ENCODE results near the gene FSD1L. TPM values are rescaled to one million over a fixed set of nuclear protein-coding genes. Genes with fewer than 3 reads are reported as not detected.

Gene FSD1L
- total and polyA plus RNA-seq, 2 of the 13 experiments (the other 11 are each of a cell fraction or from before 2014, with no cell fraction given): 4.1 to 5.1 TPM

DNA sequence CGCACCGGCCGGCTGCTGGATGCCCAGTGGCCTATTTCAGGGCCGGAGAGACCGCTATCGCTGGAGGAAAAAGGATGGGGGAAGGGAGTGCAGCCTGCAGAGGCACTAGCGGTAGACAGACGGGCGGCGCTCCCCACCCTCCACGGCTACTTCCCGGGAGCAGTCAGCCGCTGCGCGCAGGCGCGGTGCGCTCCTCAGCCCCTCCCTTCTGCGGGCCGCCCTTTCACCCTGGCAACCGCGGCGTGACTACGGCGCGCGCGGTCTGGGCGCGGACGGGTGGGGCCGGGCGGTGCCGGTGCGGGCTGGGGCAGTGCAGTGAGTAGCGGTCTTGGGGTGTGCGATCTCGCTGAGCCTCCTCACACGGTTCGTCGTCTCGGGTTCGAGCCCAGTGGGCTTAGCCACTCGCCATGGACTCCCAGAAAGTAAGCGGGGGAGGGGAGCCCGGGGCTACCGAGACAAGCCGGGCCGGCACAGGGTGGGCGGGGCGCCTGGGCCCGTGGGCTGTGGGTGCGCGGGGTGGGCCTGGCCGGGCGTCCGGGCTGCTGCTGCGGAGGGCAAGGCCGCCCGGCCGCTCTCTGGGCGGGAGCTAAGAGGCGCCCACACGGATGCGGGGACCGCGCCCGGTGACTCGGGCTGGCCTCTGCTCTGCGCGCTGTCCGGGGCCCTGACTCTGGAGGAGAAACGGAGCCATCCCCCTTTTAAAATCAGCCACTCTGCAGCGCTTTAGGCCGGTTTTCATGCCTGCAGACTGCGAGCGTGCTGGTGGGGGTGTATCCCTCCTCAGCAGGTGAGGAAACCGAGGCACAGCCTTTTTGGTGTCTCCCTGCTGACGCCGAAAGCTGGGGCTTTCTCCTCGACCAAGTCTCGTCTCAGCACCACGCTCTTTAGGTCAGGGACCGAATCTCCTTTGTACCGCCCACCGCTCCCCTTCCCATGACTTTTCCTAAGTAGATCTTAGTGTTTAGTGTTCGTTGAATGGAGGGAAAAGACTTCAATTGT lies at the start of gene FSD1L (continued):
- TF ChIP-seq, protein P1, sequence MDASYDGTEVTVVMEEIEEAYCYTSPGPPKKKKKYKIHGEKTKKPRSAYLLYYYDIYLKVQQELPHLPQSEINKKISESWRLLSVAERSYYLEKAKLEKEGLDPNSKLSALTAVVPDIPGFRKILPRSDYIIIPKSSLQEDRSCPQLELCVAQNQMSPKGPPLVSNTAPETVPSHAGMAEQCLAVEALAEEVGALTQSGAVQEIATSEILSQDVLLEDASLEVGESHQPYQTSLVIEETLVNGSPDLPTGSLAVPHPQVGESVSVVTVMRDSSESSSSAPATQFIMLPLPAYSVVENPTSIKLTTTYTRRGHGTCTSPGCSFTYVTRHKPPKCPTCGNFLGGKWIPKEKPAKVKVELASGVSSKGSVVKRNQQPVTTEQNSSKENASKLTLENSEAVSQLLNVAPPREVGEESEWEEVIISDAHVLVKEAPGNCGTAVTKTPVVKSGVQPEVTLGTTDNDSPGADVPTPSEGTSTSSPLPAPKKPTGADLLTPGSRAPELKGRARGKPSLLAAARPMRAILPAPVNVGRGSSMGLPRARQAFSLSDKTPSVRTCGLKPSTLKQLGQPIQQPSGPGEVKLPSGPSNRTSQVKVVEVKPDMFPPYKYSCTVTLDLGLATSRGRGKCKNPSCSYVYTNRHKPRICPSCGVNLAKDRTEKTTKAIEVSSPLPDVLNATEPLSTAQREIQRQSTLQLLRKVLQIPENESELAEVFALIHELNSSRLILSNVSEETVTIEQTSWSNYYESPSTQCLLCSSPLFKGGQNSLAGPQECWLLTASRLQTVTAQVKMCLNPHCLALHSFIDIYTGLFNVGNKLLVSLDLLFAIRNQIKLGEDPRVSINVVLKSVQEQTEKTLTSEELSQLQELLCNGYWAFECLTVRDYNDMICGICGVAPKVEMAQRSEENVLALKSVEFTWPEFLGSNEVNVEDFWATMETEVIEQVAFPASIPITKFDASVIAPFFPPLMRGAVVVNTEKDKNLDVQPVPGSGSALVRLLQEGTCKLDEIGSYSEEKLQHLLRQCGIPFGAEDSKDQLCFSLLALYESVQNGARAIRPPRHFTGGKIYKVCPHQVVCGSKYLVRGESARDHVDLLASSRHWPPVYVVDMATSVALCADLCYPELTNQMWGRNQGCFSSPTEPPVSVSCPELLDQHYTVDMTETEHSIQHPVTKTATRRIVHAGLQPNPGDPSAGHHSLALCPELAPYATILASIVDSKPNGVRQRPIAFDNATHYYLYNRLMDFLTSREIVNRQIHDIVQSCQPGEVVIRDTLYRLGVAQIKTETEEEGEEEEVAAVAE (CRISPR knock-in tag; IDR thresholded peaks at IDR 0.05; ENCODE audit: borderline replicate concordance): no peak; the same call in 1 of the 2 replicates
- TF ChIP-seq TOE1 (CRISPR knock-in tag; IDR thresholded peaks at IDR 0.05): no peak
- TF ChIP-seq, protein P2, sequence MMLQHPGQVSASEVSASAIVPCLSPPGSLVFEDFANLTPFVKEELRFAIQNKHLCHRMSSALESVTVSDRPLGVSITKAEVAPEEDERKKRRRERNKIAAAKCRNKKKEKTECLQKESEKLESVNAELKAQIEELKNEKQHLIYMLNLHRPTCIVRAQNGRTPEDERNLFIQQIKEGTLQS (CRISPR knock-in tag; IDR thresholded peaks at IDR 0.05): 0 out of 2 replicates have a peak, but pooled peaks have one; percentile 6
- TF ChIP-seq SRSF4 (IDR thresholded peaks at IDR 0.05; ENCODE audit: low read depth, low read length, poor library complexity, severe bottlenecking): no peak
- no peak for TF ChIP-seq ZNF644 (CRISPR knock-in tag; IDR thresholded peaks at IDR 0.05; ENCODE audit: low read depth)
- 0 out of 2 replicates have a peak, but pooled peaks have one; percentile 31 for TF ChIP-seq ZNF383 (CRISPR knock-in tag; IDR thresholded peaks at IDR 0.05; ENCODE audit: borderline replicate concordance)
- TF ChIP-seq, protein P3, sequence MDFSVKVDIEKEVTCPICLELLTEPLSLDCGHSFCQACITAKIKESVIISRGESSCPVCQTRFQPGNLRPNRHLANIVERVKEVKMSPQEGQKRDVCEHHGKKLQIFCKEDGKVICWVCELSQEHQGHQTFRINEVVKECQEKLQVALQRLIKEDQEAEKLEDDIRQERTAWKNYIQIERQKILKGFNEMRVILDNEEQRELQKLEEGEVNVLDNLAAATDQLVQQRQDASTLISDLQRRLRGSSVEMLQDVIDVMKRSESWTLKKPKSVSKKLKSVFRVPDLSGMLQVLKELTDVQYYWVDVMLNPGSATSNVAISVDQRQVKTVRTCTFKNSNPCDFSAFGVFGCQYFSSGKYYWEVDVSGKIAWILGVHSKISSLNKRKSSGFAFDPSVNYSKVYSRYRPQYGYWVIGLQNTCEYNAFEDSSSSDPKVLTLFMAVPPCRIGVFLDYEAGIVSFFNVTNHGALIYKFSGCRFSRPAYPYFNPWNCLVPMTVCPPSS (IDR thresholded peaks at IDR 0.05): no peak
- TF ChIP-seq, protein P4, sequence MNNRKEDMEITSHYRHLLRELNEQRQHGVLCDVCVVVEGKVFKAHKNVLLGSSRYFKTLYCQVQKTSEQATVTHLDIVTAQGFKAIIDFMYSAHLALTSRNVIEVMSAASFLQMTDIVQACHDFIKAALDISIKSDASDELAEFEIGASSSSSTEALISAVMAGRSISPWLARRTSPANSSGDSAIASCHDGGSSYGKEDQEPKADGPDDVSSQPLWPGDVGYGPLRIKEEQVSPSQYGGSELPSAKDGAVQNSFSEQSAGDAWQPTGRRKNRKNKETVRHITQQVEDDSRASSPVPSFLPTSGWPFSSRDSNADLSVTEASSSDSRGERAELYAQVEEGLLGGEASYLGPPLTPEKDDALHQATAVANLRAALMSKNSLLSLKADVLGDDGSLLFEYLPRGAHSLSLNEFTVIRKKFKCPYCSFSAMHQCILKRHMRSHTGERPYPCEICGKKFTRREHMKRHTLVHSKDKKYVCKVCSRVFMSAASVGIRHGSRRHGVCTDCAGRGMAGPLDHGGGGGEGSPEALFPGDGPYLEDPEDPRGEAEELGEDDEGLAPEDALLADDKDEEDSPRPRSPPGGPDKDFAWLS (CRISPR knock-in tag; IDR thresholded peaks at IDR 0.05; ENCODE audit: borderline replicate concordance): no peak
- no peak for TF ChIP-seq NFATC3 (CRISPR knock-in tag; IDR thresholded peaks at IDR 0.05)
- TF ChIP-seq, protein P5, sequence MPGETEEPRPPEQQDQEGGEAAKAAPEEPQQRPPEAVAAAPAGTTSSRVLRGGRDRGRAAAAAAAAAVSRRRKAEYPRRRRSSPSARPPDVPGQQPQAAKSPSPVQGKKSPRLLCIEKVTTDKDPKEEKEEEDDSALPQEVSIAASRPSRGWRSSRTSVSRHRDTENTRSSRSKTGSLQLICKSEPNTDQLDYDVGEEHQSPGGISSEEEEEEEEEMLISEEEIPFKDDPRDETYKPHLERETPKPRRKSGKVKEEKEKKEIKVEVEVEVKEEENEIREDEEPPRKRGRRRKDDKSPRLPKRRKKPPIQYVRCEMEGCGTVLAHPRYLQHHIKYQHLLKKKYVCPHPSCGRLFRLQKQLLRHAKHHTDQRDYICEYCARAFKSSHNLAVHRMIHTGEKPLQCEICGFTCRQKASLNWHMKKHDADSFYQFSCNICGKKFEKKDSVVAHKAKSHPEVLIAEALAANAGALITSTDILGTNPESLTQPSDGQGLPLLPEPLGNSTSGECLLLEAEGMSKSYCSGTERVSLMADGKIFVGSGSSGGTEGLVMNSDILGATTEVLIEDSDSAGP (CRISPR knock-in tag; IDR thresholded peaks at IDR 0.05; ENCODE audit: borderline replicate concordance): peak; percentile 70; the same call in 1 of the 2 replicates
- TF ChIP-seq ZMAT3 (CRISPR knock-in tag; conservative IDR thresholded peaks at IDR 0.05): peak; percentile 36; the same call in 1 of the 2 replicates
- TF ChIP-seq, protein P6, sequence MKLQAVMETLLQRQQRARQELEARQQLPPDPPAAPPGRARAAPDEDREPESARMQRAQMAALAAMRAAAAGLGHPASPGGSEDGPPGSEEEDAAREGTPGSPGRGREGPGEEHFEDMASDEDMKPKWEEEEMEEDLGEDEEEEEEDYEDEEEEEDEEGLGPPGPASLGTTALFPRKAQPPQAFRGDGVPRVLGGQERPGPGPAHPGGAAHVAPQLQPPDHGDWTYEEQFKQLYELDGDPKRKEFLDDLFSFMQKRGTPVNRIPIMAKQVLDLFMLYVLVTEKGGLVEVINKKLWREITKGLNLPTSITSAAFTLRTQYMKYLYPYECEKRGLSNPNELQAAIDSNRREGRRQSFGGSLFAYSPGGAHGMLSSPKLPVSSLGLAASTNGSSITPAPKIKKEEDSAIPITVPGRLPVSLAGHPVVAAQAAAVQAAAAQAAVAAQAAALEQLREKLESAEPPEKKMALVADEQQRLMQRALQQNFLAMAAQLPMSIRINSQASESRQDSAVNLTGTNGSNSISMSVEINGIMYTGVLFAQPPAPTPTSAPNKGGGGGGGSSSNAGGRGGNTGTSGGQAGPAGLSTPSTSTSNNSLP (IDR thresholded peaks at IDR 0.05; ENCODE audit: low read depth, low read length): no peak
- no peak for TF ChIP-seq RBAK (CRISPR knock-in tag; IDR thresholded peaks at IDR 0.05)

Data from HepG2 (cell line).